Effector memory CD4-positive, alpha-beta T cell (primary cell): ENCODE results near the gene DNAH12.
A peak's percentile ranks its signal among the peaks of the same experiment; 100 is the strongest.

Experiments used
- DNase-seq, 3 donors: peaks; one replicate each; pipeline ENCODE4 v3.0.0-alpha.2; 2020
- H3K27ac ChIP-seq: 2 replicates; pipeline ENCODE4 v1.7.0; 2013; ENCODE audit warnings: mild to moderate bottlenecking, low read length, moderate library complexity; ENCODE audit not compliant: insufficient read depth, poor library complexity, severe bottlenecking
- H3K27me3 ChIP-seq: replicated peaks from 2 replicates; pipeline ENCODE4 v1.7.0; 2013; ENCODE audit warnings: mild to moderate bottlenecking, low read length; ENCODE audit not compliant: insufficient read depth, control insufficient read depth, poor library complexity, severe bottlenecking
- H3K36me3 ChIP-seq: 2 replicates; pipeline ENCODE4 v1.7.0; 2013; ENCODE audit warnings: mild to moderate bottlenecking, low read length, moderate library complexity; ENCODE audit not compliant: control insufficient read depth, insufficient read depth
- H3K4me1 ChIP-seq: 2 replicates; pipeline ENCODE4 v1.7.0; 2013; ENCODE audit warnings: low read length, mild to moderate bottlenecking; ENCODE audit not compliant: control insufficient read depth, insufficient read depth, poor library complexity, severe bottlenecking
- H3K4me3 ChIP-seq: 2 replicates; pipeline ENCODE4 v1.7.0; 2013; ENCODE audit warnings: low read length, low read depth, mild to moderate bottlenecking; ENCODE audit not compliant: insufficient read depth, poor library complexity, severe bottlenecking
- H3K9me3 ChIP-seq: 2 replicates; pipeline ENCODE4 v1.7.0; 2013; ENCODE audit warnings: mild to moderate bottlenecking, low read length, moderate library complexity; ENCODE audit not compliant: control insufficient read depth

The DNAH12 gene

DNA sequence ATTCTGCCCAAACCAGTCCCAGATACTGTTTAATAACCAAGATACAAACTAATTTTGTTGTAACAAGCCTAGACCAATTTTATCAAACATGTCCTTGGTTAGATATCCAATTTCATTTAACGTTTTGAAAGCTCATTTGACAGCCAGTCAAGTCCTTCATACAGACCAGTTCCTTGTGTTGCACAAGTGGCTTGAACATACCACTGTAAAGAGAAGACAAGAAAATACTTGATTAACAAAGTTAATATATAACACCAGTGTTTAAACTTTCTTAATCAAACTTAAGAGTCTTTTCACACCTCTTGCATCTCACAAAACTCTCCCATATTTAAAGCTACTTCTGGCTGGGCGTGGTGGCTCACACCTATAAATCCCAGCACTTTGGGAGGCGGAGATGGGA is 28.0 kb upstream of the DNAH12 start:
- no peak for DNase-seq
- Histone ChIP-seq H3K36me3 (peaks cover 38% of the 10 kb centered on the region), H3K4me3 (no peak overlapping the region), H3K9me3 (no peaks in the 10 kb centered on the region), H3K4me1 (no peaks in the 10 kb centered on the region), H3K27me3 (no peaks in the 10 kb centered on the region), H3K27ac (no peak overlapping the region)

DNA sequence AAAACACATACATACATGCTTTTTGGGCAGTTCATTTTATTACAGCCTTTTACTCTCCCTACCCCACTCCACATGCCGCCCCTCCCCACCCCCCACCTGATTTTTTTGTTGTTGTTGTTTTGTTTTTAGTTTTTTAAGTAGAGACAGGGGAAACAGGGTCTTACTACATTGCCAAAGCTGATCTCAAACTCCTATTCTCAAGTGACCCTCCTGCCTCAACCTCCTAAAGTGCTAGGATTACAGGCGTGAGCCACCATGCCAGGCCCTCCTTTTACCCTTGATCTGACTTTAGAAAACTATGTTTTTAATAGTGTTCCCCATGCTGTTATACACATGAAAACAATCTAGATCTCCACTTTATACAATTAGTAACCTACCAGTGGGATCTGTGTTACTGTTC is 26.7 kb upstream of the DNAH12 start:
- no peak for DNase-seq
- no peaks in the 10 kb centered on the region for H3K9me3 ChIP-seq
- H3K36me3 ChIP-seq: peaks cover 36% of the 10 kb centered on the region
- H3K27me3 ChIP-seq: no peaks in the 10 kb centered on the region
- no peak overlapping the region for H3K4me3 ChIP-seq
- H3K4me1 ChIP-seq: no peaks in the 10 kb centered on the region
- H3K27ac ChIP-seq: no peak overlapping the region

DNA sequence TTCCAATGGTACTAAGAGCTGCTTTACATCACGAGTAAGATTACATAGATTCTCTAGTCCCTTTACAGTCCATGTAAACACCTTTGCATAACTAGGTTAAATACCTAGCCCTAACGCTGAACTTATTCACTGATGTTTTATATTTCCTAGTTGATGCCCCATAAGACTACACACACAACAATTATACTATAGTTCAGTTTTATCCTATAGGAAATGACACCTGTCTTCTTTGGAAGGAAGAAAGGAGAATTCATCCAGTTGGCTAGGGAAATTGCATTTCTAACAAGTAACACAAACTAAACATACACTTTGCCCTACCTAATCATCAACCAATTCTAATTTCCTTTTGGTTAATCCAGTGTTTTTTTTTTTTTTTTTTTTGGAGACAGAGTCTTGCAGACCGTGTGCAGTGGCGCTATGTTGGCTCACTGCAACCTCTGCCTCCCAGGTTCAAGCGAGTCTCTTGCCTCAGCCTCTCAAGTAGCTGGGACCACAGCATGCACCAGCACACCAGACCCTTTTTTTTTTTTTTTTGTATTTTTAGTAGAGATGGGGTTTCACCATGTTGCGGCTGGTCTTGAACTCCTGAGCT is 25.8 kb upstream of the DNAH12 start:
- H3K27me3 ChIP-seq: no peaks in the 10 kb centered on the region
- H3K9me3 ChIP-seq: no peaks in the 10 kb centered on the region
- DNase-seq: no peak
- H3K4me1 ChIP-seq: no peaks in the 10 kb centered on the region
- H3K4me3 ChIP-seq: no peak overlapping the region
- no peak overlapping the region for H3K27ac ChIP-seq
- peaks cover 28% of the 10 kb centered on the region for H3K36me3 ChIP-seq

DNA sequence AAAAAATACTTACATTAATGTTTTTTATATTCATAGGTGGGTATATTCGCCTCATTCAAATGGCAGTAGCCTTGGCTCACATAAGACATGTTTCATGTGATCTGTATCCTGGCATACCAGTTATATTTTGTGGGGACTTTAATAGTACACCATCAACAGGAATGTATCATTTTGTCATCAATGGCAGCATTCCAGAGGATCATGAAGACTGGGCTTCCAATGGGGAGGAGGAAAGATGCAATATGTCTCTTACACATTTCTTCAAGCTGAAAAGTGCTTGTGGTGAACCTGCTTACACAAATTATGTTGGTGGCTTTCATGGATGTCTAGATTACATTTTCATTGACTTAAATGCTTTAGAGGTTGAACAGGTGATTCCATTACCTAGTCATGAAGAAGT is 15.4 kb upstream of the DNAH12 start:
- peaks cover 25% of the 10 kb centered on the region for H3K4me1 ChIP-seq
- H3K36me3 ChIP-seq: peaks cover 11% of the 10 kb centered on the region
- H3K9me3 ChIP-seq: no peaks in the 10 kb centered on the region
- H3K4me3 ChIP-seq: no peak overlapping the region
- no peaks in the 10 kb centered on the region for H3K27me3 ChIP-seq
- H3K27ac ChIP-seq: no peak overlapping the region
- no peak for DNase-seq

DNA sequence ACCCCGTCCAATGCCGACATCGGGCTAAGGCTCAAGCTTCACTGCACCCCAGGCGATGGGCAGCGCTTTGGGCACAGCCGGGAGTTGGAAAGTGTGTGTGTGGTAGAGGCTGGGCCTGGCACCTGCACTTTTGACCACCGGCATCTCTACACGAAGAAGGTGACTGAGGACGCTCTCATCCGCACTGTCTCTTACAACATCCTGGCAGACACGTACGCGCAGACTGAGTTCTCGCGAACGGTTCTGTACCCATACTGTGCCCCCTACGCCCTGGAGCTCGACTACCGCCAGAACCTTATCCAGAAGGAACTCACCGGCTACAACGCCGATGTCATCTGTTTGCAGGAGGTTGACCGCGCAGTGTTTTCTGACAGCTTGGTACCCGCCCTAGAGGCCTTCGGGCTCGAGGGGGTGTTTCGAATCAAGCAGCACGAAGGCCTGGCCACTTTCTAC is 13.0 kb upstream of the DNAH12 start:
- H3K4me1 ChIP-seq: peaks cover 25% of the 10 kb centered on the region
- H3K27ac ChIP-seq: peak overlapping the region; percentile 91
- H3K36me3 ChIP-seq: peaks cover 7% of the 10 kb centered on the region
- no peaks in the 10 kb centered on the region for H3K27me3 ChIP-seq
- H3K4me3 ChIP-seq: peak overlapping the region; percentile 73
- H3K9me3 ChIP-seq: no peaks in the 10 kb centered on the region
- DNase-seq: peak in 1 of 3 donors; percentile 12

DNA sequence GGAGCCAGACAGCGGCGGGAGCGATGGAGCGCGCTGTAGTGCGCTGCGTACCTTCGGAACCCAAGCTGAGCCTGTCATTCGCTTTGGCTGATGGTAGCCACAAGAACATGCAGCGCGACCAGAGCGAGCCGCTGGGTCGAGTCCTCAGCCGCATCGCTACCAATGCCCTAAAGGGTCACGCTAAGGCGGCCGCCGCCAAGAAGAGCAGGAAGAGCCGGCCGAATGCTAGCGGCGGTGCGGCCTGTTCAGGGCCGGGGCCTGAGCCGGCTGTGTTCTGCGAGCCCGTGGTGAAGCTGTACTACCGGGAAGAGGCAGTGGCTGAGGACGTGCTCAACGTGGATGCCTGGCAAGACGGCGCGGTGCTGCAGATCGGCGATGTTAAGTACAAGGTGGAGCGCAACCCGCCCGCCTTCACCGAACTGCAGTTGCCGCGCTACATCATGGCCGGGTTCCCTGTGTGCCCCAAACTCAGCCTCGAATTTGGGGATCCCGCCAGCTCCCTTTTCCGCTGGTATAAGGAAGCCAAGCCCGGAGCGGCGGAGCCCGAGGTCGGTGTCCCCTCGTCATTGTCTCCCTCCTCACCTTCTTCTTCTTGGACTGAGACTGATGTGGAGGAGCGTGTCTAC is 12.4 kb upstream of the DNAH12 start:
- H3K4me3 ChIP-seq: peak overlapping the region; percentile 73
- no peaks in the 10 kb centered on the region for H3K27me3 ChIP-seq
- H3K9me3 ChIP-seq: no peaks in the 10 kb centered on the region
- peak overlapping the region; percentile 91 for H3K27ac ChIP-seq
- H3K4me1 ChIP-seq: peaks cover 25% of the 10 kb centered on the region
- DNase-seq: peak in 1 of 3 donors; percentile 17
- peaks cover 7% of the 10 kb centered on the region for H3K36me3 ChIP-seq

DNA sequence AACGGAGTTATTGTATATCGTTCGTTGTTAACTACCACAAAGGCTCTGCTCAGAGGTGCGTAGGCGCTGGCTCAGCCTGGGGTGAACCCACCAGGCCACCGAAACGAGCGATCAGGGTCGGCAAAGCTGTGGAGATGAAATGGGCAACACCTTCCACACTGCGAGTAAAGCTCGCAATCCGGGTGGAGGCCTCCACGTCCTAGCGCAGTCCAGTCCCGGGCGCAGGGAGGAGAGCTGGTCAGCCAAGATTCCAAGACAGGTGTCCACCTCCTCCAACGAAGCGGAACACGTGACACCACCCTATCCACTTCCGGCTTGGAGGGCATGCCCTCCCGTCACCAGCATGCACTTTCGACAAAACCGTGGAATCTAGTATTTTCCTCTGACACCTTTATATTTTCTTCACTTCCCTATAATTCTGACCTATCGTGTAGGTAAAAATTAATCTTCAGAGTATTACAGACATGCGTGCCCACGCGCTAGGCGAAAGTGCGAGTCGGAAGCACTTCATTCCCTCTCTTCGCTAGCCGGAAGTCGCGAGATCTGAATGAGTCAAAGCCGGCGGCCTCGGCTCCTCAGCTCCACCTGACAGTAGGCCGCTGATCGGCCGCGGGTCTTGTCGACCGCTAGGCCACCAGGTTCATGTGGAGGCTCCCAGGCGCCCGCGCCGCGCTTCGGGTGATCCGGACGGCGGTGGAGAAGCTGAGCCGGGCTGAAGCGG is 11.8 kb upstream of the DNAH12 start, which contains the start of gene PDE12:
PDE12 (plus strand) TSS at position 537 of the 721 bp plus-strand sequence; CDS start at position 643, 106 bp downstream.
- Histone ChIP-seq H3K4me3 (peak within 1 kb of the TSS; percentile 73), H3K27me3 (no peaks in the 10 kb centered on the region), H3K36me3 (peaks cover 7% of the 10 kb centered on the region), H3K4me1 (peaks cover 25% of the 10 kb centered on the region), H3K27ac (peak within 1 kb of the TSS; percentile 91), H3K9me3 (no peaks in the 10 kb centered on the region)
- DNase-seq: peak; percentile 67 to 73 (median 68)

DNA sequence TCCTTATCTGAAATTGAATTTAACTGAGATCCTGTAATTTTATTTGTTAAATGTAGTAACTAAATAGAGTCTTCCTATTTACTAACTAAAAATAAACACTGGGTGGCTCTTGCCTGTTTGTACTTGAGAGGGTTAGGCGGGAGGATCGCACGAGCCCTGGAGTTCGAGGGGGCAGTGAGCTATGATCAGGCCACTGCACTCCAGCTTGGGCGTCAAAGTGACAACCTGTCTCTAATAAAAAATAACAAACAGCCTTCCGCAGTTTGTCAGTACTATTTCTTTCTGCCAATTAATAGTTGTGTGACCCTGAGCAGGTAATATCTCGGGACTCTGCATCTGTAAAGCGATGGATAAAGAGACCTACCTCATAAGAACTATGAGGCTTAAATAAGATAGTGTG is 11.2 kb upstream of the DNAH12 start:
- no peak for DNase-seq
- H3K36me3 ChIP-seq: peaks cover 7% of the 10 kb centered on the region
- H3K27me3 ChIP-seq: no peaks in the 10 kb centered on the region
- peaks cover 25% of the 10 kb centered on the region for H3K4me1 ChIP-seq
- H3K9me3 ChIP-seq: no peaks in the 10 kb centered on the region
- peak overlapping the region; percentile 73 for H3K4me3 ChIP-seq
- peak overlapping the region; percentile 91 for H3K27ac ChIP-seq

DNA sequence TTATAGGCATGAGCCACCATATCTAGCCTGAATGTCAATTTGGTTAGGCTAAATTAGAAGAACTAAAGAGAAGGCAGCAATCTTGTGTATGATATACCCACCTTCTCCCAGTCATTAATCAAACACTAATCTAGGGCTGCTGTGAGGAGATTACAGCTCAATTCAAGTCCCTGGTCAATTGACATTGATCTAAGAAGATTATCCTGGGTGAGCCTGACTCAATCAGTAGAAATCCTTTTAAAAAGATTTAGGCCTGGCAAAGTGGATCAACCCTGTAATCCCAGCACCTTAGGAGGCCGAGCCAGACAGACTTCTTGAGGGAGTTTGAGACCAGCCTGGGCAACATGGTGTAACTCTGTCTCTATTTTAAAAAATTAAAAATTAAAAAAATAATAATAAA is 2.5 kb upstream of the DNAH12 start:
- Histone ChIP-seq H3K36me3 (no peaks in the 10 kb centered on the region), H3K4me1 (no peaks in the 10 kb centered on the region), H3K9me3 (no peaks in the 10 kb centered on the region), H3K27me3 (no peaks in the 10 kb centered on the region), H3K27ac (no peak overlapping the region), H3K4me3 (no peak overlapping the region)
- no peak for DNase-seq
